HG02623 (cell line): Measurements from ENCODE around the gene NPAS3.

Experiments used
- ATAC-seq: cut with Tn5 transposase; IDR thresholded peaks from one replicate; pipeline ENCODE4 v1.9.1; 2021; ENCODE audit warnings: moderate library complexity; ENCODE audit not compliant: unreplicated experiment

Gene NPAS3

DNA sequence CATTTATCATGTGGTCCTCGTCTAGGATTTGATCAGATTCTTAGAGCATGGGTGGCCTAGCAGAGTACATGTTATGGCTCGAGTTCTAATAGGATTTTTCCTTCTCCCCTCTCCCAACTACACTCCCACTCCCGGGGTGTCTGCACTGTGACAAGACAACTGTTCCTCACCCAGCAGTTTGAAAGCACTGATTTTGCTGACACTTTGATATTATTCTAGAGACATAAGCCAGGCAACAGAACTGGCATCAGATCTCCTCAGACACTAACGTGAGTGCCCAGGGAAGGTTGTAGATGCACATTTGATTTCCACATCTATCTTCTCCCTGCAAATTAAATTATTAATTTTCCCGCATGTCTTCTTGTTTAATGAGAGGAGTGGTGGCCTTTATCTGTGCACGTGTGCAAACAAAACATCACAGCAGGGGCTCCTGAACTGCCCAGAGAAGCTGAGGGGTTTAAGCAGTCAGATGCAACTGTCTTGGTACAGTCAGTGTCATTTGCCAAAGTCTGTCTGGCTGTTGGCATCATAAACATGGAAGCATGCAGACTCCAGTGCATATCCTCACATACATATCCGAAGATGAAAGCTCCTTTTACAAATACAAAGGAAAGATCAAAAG is 491.8 kb downstream of the NPAS3 start:
- no peak for ATAC-seq

DNA sequence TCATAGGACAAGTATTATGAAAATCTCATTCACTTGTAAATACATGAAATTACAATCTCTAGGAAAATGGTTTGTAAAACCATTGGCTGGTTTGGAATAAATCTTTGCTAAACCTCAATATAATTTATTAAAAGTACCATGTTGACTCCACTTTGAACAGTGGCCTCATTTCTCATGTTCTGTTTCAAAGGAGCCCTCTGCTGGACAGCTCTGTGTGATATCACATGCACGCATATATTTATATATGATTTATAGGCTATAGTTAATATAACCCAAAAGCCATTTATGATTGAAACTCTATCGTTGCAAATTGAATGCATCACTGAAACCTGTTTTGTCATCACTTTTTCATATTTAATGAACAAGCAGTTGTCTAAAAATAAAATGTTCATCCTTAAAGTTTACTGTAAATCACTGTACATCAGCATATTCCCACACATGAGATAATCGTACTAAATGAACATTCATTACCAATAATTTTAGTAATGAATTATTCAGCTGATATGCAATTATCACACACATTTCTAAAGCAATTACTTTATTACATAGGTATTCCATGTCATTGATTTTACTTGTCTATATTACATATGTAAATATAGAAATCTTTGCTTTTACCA is 493.8 kb downstream of the NPAS3 start:
- no peak for ATAC-seq

- no peak for ATAC-seq
Observed at GRCh38 chr14:33433396-33433795, 494.7 kb downstream of the NPAS3 start.

DNA sequence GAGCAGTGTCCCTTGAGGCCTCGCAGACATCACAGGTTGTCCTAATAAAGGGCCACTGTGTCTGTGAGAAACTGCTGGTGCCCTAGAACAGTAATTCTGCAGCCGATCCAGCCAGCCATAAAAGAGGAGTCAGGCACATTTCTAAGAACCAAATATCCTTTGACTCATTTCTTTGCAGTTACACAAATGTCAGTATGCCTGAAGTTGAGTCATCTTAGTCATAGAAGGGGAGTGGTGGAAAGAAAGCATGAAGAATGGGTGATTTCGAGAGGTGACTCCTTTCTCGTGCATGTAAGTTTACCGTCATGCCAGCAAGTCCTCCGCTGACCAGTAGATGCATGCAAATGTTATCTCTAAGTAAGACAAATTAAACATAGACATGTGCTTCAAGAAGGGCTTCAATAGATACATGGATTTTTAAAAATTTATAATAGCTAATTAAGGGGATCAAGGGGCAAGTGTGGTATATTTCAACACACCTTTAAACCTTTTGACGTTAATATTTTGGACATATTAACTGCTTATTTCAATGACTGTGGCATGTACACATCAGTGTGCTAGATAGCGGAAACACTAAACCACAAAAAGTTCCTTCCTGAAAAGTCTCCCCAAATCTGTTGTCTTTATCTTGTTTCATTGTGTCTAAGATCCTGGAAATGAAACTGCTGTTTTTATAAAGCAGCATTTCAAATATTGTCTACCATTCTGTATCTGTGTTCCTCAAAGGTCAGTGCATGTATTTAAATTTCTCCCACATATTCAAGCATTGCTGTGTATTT is 497.4 kb downstream of the NPAS3 start:
- no peak for ATAC-seq

DNA sequence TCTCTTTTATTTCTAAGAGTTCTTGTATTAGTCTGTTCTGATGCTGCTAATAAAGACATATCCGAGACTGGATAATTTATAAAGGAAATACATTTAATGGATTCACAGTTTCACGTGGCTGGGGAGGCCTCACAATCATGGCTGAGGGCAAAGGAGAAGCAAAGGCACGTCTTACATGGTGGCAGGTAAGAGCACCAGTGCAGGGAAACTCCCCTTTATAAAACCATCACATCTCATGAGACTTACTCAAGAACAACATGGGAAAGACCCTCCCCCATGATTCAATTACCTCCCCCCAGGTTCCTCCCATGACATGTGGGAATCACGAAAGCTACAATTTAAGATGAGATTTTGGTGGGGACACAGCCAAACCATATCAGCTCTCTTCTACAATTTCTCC is 503.0 kb downstream of the NPAS3 start:
- ATAC-seq = no peak

DNA sequence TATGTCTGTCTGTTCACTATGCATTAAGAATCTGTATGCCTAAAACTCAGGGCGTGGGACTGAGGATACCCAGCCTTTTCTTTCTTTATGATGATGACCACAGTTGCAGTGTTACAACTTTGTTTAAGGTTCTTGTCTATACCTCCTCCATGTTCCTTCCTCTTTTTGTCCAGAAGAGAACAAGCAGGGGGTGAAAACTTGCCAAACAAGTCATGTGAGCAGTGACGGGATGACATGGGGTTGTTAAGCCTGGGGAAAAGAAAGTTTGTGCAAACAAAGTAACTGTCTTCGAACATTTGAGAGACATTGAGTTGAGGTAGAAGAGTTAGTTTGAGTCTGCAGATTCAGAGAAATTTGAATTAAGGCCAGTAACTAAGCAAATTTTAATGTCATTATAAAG is 505.5 kb downstream of the NPAS3 start:
- ATAC-seq = no peak

- no peak for ATAC-seq
Observed at GRCh38 chr14:33449268-33449667, 510.6 kb downstream of the NPAS3 start.

DNA sequence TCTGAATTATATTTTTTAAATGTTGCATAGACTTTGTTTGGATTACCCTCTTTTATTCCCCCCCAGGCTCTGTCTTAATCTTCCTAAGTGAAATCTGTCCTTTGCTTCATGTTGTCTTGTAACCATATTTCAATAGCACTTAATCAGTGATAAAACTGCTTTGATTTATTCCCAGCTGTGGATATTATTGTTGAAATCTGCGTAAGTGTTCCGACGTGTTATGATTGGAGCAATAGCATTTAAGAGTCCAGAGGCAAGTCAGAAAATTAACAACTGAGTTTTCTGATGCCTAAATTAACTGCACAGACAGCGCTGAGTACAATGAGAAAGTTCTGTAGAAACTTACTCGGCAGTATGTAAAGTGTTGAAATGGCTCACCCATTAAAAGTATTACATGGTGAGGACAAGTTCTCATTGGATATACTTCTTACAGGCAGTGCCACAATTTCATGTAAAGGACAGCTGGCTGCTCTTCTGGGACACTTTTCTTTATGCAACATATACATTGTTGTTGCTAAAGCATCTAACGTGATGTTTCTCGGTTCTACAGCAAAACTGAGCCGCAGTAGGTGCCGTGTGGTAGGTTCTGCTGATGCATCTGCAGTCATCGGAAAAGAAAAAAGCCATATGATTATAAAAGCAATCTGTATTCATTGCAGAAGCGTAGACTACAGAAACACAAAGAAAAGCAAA is 511.2 kb downstream of the NPAS3 start:
- ATAC-seq = no peak

GRCh38 chr14:33450416-33450815 is 511.7 kb downstream of the NPAS3 start:
- ATAC-seq = no peak

- no peak for ATAC-seq
Observed at GRCh38 chr14:33451211-33451610, 512.5 kb downstream of the NPAS3 start.

GRCh38 chr14:33452995-33453394 is 514.3 kb downstream of the NPAS3 start:
- ATAC-seq = no peak

DNA sequence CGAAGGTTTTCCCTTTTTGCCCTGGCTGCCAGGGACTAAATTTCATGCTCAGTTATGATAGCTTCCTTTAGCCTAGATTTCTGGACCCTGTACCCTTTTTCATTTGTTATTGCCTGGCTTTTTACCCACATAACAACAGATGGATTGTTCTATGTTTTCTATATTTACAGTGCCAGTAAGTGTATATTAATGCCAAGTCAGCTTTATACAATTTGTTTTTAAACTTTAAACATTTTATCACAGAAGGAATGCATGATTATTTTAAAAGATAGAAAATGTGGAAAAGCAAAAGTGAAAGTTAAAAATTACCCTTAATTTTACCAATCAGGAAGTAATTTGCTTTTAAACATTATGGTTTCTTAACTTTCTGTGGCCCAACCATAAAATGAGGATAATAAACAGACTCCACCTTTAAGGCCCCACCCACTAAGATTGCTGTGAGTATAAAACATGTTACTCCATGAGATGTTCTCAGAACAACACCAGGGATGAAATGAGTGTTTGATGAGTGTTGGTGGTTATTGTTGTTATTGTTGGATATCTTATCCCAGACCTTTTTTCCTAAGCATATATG is 515.4 kb downstream of the NPAS3 start:
- no peak for ATAC-seq

- no peak for ATAC-seq
Observed at GRCh38 chr14:33454707-33455106, 516.0 kb downstream of the NPAS3 start.

GRCh38 chr14:33455654-33456345 is 517.1 kb downstream of the NPAS3 start:
- no peak for ATAC-seq

GRCh38 chr14:33457021-33457420 is 518.3 kb downstream of the NPAS3 start:
- ATAC-seq = no peak

- no peak for ATAC-seq
Observed at GRCh38 chr14:33457617-33458016, 518.9 kb downstream of the NPAS3 start.

DNA sequence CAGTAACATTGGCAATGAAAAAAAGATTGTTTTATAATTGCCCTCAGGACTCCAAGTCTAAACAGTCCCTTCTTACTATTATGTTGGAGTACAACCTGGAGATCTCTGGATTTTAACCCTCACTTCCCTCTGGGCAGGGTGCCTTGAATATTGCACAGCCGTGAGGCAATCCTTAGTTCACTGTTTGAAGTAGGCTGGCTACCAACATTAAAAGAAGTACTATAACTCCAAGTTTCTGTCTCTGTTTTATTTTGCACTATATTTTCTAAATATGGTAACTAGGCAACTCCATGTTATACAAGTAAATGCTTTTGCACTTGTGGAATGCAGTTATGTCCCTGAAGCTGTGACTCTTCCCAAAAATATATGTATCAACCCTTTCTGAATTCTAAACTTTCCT is 521.5 kb downstream of the NPAS3 start:
- ATAC-seq = no peak

GRCh38 chr14:33461036-33461435 is 522.4 kb downstream of the NPAS3 start:
- ATAC-seq = no peak

DNA sequence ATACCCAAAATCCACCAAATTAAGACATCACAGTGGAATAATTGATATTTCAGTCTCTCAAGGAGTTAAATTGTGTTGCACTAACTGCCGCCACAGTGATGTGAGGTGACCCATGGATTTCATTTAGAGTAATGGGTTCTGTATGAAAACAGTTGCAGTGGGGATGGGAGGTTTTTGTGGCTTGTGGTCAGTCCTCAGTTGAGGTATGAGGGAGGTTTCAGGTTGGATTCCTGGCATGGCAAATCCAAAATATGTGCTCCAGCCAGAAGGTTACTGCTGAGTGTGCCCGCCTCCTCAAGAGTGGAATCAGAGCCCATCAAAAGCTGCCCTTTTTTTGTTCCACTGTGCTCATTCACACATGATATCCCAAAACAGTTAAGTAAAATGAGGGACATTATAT is 525.1 kb downstream of the NPAS3 start:
- no peak for ATAC-seq

GRCh38 chr14:33464254-33464962 is 525.7 kb downstream of the NPAS3 start:
- ATAC-seq = no peak
